Measurements from ENCODE around the gene LRP1B.

The LRP1B gene

DNA sequence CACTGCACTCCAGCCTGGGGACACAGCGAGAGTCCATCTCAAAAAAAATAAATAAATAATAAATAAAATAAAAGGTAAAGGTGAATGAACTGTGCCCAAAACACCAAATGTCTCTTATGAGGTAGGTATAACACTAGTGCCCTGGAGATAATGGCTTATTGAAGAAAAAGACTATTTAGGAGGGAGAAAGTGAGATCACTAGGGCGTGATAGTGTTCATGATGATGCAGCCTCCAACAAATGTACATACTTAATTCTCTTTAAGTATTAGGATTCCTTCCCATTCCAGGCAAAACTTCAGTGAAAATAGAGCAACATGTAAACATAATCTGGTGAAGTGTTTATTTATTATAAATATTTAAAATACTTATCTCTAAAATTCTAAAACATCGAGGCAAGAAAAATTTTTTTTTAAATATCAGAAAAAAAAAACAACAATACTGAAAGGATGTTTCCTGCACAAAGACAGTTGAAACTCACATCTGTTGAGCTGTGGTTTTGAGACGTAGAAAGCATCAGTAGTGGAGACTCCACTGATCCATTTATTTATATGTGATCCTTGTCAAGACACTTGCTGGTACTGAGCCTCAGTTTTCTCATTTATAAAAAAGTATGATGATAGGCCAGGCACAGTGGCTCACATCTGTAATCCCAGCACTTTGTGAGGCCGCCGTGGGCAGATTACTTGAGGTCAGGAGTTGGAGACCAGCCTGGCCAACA lies 183.3 kb downstream of the LRP1B start:
- no peak for DNase-seq (ENCODE audit: low spot score)

DNA sequence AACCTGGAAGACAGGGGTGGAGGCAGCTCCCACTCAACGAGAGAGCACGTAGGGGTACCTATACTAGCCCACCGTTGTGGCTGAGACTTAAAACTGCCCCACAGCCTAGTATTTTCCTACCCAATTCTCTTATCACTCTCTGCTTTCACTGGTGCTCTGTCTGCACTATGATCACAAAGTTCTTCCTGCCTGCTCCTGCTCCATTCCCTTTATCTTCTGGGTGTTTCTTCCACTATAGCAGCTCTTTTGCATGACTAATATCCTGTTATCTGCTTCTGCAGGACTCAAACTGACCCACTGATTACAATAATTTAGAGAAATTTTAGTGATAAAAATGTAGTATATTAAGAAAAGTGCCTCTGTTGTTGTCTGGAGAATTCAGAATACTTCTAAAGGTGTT lies 184.8 kb downstream of the LRP1B start:
- no peak for DNase-seq (ENCODE audit: low spot score)

DNA sequence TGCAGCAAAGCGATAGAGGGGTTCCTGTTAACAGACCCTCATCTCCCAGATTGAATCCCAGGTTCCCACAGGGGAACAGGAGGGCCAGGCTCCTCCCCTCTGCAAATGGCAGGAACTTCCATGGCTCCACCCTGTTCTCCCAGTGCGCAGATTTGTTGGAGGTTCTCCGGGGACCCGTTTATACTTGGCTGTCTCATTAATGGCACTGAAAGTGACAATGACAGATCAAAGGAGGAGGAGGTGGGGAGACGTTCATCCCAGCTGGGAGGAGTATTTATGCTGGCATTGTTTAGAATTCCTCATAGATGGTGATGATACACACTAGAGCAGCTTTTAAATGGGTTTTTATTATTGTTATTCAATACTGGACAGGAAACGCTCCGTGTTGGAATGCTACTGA lies 186.9 kb downstream of the LRP1B start:
- no peak for DNase-seq (ENCODE audit: low spot score)

DNA sequence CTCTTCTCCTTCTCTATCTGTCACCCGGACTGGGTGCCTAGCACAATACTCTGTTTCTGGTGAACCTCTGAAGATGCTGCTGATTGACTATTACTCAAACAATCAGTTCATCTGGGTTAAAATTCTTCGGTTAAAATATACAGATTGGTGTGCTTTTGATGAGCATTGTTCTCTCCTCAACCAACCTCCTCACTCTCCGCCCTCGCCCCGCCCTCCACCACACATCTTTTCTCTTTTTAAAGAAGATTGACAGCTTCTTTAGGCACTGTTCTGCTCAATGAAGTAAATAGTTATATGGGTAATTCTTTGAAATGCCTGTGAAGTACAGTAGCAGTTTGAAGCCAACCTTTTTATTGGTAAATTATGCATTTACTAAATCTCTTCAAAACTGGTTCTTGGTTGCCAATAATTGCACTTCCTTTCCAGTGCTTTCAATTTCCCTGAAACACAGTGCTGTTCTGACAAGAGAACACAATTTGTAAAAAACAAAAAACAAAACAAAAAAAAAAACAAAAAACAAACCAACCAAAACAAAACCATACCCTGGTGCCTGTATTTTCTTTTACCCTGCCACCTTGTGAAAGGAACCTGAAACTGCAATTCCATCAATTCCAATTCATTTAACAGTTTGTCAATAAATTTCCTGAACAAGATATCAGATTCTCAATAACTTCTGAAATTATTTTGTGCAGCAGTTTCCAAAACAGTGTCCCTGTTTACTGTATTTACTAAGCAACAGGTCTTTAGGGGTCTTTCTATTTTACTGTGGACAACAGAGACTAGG lies 188.6 kb downstream of the LRP1B start:
- DNase-seq (ENCODE audit: low spot score) = no peak

DNA sequence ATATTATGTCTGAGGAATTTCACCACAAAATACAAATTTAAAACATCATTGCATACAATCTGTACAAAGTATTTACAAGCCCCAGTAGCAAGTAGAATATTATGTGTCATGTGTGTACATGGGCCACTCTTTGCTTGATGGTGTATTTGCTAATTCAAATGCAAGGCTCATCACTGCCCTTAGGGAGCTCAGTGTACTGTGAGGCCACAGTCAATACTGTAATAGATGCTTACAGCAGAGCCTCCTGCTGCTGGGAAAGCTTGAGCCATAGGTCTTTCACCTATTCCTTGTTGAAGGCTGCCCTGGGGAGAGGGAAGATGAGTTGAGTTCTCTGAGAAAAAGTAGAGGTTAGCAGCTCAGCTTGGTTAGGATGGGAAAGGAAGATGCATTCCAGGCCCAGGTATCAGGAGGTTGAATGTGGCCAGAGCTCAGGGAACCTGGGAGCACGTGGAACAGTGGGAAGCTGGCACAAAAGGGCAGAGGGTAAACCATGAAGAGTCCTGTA lies 189.6 kb downstream of the LRP1B start:
- no peak for DNase-seq (ENCODE audit: low spot score)

DNA sequence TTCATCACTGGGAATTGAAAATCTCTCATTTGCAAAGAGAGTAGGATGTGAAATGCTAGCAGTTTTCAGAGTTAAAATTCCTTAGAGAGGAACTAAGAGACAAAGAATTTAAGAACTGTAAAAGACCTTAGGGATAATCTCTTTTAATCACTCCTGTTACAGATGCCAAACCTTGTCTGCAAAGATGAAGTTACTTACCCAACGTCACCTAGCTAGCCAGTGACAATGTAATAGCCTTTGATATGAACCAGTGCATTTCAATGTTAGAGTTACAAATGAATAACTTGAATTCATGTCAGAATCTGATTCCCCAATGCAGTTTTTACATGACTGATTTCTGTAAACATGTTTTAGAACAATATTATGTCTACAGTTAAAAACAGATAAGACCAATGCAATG lies 190.1 kb downstream of the LRP1B start:
- no peak for DNase-seq (ENCODE audit: low spot score)

DNA sequence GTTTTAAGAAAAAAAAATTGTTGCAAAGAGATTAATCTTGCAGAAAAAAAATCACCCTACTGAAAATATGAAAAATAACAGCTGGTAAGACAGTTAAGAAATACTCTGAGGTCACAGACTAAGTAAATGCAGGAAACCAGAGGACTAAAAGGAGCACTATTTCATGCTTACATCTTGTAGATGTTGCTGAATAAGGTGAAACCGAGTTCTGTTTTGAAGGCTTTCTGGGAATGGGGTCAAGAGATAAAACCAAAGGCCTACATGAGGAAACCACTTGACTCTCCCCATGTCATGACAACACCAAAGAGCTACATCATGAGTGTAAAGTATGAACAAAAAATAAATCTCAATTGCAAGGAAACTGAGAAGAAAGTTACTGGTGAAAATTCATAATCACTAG lies 197.6 kb downstream of the LRP1B start:
- no peak for DNase-seq (ENCODE audit: low spot score)

DNA sequence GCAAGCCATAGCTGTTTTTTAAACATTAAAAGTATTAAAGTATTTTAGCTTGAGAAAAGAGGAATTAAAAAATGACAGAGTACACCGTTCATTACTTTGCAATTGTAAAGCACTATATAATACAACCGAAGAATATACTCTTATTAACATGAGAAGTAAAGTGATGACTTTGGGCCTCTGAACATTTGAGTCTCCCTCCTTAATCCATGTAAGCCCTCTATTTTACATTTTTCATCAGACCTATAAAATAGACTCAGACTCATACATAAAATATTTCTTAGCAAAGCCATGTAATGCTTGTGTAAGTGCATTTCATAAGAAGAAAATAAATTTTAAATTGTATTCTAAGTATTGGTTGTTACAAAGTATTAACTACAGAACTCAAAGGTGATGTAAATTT lies 198.6 kb downstream of the LRP1B start:
- DNase-seq (ENCODE audit: low spot score) = no peak

DNA sequence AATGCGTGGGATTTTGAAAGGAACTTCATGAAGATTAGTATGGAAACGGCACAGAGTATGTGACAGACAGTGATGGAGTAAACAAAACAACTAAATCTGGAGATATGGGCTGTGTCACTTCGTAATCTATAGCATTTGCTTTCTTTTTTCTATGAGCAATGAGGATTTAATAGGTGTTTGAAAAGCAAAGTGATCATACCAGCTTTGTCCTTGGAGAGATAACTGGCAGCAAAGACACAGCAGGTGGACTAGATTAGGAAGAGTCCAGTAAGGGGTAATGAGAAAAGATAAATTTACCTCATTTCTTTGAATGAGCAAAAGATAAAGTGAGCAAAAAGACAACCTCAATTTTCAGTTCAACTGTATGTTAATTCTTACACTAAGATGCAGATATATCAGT lies 199.0 kb downstream of the LRP1B start:
- DNase-seq (ENCODE audit: low spot score) = no peak

DNA sequence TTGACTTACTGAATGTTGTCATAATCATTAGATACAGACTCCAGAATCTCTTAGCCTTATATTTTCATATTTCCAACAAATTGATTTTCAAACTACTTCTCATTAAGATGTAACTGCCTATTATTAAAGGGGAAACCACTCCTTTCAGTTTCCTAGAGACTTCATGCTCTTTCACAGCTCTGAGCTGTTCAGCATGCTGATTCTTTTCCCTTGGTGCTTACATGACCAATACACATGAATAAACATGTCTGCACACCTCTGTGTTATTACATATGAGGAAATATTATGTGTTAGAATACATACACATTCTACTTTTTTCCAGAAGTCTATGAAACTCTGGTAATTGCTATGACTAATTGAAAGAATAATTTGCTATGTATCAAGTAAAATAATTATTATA lies 200.0 kb downstream of the LRP1B start:
- no peak for DNase-seq (ENCODE audit: low spot score)

DNA sequence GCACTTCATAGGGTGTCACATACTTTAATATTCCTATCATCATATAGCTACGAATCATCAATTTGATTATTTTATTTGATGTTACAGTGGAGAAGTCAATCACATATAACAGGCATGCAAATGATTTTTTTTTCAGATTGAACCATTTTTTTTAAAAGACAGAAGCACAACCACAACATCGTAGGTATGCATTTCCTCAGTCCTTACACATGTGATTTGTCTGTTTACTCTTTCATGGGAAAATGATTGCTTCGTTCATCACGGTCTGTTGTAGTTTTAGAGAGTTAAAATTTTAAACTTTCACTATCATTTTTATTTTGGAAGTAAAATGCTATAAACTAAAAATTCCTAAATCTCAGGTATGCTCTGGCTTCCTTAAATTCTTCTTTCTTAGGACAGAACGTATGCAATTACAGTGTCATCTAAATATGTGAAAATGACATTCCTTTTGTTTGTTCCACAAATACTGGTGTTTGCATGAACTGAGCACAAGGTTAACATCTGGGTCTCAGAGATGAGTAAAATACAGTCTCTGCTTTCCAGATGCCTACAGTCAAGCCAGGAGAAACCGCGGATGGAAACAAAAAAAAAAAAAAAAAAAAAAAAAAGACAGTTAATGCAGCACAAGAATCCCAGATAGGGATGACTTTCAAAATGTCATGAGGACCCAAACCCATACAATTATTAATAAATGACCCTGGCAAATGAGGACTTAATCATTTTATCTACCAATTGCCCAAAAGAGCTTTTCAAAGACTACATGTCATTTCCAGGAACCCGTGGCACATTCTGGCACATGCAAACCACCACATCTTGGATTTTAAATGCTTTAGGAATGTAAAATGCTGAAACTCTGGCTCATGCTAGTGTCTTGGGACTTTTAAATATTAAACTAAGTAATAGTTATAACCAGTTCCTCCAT lies 201.2 kb downstream of the LRP1B start:
- no peak for DNase-seq (ENCODE audit: low spot score)

DNA sequence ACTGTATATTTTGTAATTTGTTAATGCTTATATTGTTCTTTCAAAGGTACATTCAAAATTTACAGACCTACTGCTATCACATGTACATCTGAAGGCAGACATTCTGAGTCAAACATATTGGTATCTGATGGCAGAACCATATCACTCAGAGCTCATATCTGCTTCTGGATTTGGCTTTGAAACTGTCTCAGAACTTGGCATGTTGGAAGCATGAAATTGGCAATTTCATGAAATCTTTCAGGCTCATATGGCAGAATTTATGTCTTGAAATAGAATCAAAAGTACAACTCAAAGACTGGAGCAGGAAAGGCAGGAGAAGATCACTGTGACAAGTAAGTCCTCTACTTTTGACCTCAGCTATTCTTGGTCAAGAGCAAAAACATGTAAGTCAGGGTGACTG lies 202.3 kb downstream of the LRP1B start:
- no peak for DNase-seq (ENCODE audit: low spot score)

DNA sequence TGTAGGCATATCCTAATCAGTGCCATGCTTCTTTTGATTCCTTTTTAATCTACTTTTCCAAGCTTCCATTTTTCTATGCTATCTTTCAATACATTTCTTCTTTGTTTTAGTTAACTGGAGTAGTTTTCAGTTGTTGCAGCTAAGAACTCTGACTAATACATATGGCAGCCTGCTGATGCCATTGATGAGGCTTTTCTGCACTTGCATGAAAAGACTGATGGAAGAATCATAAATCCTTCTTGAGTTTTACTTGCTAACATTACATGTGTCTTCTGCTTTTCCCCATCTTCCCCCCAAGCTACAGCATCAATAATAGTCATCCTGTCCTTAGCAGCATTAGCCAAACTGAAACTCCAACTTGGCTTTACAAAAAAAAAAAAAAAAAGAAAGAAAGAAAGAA lies 203.3 kb downstream of the LRP1B start:
- no peak for DNase-seq (ENCODE audit: low spot score)

DNA sequence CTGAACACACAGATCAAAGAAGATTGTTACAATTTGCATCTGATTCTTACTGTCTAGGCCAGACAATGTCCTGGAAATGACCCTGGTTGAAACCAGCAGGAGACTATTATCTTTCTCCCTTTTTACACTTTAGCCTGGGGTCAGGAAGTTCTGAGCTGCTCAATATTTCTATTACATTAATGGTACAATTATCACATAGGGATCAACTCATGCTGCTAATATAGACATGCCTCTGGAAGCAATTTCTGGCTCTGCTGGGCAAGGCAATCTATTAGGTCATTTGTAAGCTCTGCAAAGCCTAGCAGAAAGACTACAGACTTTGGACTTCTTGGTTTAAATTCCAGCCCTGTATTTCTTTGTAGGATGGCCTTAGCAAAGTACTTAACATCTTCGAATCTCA lies 205.3 kb downstream of the LRP1B start:
- DNase-seq (ENCODE audit: low spot score) = no peak

DNA sequence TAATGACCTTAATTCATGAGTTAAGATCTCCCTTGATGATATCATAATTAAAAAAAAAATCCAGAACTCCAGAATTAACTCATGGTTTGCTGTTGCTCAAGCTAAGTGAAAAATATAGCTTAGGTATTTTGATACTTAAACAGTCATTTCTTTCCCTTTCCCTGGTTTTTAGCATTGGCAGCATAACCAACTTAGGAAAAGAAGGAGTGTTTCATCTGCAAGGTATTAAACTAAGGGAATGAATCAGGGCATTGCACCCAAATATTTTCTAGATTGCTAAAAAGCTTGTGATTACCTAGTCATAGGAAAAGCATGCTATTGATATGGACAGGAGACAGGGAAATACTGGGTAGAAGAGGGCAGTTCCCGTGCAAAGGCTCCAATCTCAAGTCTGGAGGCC lies 207.2 kb downstream of the LRP1B start:
- no peak for DNase-seq (ENCODE audit: low spot score)

DNA sequence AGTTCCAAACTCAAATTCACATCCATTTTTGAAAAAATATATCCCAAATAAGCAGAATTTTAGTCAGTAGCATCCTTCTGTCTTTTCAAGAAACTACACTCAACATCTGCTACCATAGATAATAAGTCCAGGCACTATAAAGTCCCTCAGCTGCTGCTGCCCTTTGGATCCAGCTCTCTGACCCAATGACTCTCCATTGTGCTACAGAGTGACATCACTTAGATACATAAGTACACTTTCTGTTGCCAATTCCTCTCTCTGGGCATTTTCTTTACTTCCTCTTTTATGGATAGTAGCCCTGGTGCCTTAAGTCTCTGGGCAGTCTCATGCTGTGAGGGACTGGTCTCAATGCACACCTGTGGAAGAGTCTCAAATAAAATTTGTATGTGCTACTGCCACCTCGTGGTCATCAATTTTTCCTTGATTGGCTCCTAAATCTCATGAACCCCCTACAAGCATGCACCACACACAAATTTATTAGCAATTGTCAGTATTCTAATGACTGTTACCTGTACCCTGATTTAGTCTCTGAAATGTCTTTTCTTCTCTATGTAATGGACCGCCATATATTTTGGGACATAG lies 219.2 kb downstream of the LRP1B start:
- DNase-seq (ENCODE audit: low spot score) = peak; percentile 4

DNA sequence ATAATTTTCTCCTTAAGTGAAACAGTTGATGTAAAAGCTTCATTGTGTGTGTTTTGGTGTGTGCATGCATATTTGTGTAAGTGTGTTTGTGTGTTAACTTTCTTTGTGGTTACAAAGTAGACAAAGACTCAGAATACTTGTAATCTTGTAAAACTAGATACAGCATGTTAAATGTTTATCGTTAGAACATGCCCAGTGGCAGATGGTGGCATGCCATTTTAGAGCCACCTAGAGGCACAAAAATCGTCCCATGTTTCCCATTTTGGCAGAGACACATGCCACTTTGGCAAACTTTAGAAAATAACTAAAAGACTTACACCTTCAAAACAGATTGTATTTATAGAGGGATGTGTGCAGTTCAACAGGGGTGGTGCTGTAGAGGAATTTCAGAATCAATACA lies 224.1 kb downstream of the LRP1B start:
- DNase-seq (ENCODE audit: low spot score) = no peak

DNA sequence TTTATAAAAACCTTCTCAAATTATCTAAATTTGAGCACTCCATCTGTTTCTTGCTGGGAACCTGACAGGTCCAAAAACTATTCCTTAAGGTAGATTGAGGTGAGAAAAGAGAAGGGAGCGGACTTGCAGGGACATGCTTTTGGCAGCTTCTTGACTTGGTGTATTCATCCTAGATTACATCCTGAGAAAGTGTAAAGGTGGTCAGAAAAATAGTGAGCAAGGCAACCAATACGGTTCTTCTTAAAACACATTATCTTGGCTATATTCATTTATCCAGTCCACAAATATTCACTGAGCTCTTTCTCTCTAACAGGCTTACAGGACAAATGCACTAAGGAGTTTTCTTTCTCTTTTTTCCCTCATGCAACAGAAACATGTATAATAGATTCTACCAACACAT lies 230.0 kb downstream of the LRP1B start:
- DNase-seq (ENCODE audit: low spot score) = no peak

DNA sequence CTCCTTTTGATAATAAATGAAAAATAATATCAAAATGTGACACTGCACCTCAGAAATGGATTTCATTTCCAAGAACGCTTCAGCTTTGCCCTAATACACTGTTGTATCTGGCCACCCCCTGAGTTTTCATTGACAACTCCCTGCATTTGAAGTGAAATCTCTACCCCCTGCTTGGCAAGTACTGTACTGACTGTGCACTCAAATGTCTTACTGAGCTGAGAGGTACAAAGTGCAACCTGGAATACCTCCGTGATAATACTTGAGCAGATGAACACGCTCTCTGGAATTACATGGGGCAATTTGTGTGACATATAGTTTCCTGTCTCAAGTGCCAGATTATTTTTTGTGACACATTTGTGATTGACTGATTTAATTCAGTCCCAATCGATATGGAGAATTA lies 231.1 kb downstream of the LRP1B start:
- DNase-seq (ENCODE audit: low spot score) = no peak

DNA sequence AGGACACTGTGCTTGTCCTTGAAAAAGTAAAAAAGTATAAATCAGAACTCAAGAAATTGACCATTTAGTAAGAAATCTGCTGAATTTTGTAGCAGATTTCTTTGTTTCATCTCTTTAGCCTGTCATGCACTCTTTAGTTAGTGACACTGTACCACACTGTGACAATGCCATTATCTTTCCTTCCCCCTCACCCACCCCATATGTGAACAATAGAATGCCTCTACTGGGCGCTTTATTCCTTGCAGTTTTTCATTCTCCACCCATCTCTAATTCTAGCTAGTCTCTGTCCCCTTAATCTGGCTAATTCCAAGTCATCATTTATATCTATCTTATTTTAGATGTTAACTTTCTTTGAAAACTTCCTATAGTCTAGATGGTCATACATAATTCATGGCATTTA lies 241.0 kb downstream of the LRP1B start:
- no peak for DNase-seq (ENCODE audit: low spot score)

DNA sequence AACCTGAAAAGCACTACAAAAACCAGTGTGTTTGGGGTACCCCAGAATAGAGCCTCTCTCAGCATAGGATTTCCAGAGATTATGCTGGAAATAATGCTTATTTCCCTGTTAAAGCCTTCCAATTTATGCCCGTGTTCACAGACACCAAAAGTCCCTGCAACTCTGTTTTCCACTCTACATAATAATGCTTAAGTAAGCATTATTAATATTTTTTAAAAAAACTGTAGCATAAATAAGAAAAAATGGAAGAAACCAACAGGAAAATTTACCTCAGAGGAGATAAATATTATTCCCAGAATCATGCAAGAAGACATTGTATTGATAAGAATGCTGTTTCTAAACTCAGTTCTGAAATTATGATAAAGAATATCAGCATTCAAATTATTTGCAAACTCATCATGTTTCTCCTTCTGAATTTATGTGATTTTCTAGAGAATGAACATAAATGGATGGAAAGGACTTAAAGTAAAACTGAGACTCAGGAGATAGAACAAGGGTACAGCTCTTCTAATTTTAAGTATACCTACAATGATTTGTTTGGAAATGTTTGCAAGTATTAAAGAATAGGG lies 241.7 kb downstream of the LRP1B start:
- no peak for DNase-seq (ENCODE audit: low spot score)

DNA sequence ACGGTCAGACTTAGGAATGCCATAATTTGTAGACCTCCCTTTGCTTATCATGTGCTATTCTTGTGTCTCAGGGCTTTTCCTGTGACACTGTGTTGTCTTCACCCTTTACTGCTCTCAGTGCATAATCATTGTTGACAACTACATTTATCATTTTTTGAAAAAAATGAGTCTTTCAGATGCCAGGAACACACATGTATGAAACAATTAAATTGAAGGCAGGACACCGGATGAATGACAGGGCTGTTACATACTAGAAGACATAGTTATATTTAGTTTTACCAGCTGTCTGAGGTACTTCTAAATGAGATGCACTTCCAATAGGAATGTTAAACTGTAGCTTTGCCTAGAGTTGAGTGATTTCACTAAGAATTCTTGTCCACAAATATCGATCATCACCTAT lies 243.5 kb downstream of the LRP1B start:
- no peak for DNase-seq (ENCODE audit: low spot score)
